Stimulated activated CD8-positive, alpha-beta memory T cell treated with anti-CD3 and anti-CD28 coated beads, Interleukin-15, amount 100 ng/mL, for 4 hours (primary cell): Measurements from ENCODE around the gene CYB5B.
"Not testable (repeated sequence)": the region's sequence is repeated elsewhere in the genome, so short reads cannot be mapped to it uniquely, and the experiment has no call there.

ENCODE experiments used
- DNase-seq, 2 donors: peaks; one replicate each; pipeline ENCODE4 v3.0.0-alpha.2; 2020; ENCODE audit warnings: low read depth in 2 of 2

CYB5B gene

DNA sequence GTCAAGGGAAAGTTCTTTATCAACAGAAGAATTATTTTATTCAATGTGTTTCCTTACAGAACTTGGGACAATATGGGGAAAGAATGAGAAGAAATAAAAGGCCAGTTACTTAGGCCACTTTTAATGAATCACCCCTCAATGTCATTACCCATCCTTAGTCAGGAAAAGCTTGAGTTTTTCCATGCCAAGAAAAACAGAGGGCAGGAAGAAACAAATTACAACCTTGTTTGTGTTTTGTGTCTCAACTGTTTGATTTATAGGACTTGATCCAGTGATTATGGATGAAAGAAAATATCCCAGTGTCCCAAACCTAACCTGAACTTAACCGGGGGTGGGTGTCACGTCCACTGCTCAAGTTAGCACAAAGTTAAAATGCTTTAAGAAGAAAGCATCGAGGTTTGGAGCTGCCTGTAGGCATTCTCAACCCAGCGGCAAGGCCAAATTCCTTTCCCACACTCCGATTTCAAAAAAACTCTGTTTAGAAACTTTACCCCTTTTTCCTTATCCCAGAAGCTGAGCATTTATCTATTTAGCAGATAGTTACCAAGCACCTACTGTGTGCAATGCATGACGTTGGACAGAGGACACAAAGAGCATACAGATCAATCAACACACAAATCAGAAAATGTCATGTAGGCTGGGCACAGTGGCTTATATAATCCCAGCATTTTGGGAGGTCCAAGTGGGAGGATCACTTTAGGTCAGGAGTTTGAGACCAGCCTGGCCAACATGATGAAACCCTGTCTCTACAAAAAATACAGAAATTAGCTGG, 14.0 kb upstream of the CYB5B start:
- no peak for DNase-seq

GRCh38 chr16:69411064-69411985, 13.1 kb upstream of the CYB5B start:
- DNase-seq = no peak

DNA sequence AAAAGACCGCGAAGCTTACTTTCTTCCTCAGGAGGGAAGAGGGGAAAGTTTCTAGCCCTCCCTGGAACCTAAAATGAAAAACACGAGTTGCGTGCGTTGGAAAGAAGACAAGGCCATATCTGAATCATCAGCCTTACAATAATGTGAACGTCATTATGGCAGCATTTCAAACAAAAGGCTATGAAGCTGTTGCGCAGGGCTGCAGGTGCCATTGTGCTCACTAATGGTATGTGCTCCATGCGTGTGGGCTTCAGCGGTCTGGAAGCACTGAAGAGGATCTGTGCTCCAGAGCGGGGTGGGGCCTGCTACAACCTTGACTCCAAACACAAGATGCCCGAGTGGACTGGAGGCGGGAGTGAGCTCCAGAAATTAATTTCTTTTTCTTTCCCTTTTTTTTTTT, 12.1 kb upstream of the CYB5B start:
- DNase-seq = no peak

DNA sequence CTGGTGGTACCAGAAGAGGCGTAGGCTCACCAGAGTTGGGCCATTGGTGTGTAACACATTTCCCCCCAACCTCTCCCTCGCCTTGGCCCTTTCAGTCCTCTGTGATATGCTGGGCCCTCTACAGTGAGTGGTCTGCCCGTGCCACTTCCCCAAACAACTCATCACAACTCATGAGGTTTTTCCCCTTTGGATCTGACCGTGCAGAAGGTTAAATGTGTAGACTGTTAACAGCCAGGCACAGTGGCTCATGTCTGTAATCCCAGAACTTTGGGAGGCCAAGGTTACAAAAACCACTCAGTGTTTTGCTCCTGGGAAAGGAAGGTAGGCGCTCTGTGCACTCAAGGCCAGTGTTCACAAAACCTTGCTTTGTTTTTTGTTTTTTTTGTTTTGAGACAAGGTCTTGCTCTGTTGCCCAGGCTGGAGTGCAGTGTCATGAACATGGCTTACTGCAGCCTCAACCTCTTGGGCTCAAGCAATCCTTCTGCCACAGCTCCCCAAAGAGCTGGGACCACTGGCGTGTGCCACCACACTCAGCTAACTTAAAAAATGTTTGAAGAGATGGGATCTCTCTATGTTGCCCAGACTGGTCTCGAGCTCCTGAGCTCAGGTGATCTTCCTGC, 11.3 kb upstream of the CYB5B start:
- no peak for DNase-seq

DNA sequence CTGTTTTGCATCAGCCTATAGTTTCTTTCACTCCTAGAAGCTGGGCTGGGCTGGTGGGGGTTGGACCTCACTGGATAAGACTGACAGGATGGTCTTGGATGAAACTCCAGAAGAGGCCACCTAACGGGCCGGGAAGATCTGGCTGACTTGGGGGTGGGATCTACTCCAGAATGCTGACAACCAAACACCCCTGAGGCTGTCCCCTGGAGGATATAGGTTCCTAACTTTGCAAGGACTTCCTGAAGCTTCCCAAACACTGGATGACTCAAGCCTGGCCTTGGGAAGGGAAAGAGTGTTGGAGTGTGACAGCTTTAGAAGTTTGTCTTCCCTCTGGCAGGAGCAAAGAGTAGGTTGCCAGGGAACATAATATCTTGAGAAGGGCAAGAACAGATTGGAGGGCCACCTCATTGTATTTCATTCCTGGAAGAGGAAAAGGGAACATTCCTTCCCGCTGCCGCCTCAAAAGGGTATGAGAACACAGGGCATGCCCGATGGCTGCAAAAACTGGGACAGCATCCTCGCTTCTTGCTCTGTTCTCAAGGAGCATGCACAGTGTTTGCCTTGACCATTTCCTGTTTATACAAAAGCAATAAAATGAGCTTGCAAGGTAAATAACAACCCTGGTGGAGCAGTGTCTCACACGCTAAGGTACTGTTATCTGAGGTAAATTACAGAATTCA, 6.8 kb upstream of the CYB5B start:
- DNase-seq = no peak

DNA sequence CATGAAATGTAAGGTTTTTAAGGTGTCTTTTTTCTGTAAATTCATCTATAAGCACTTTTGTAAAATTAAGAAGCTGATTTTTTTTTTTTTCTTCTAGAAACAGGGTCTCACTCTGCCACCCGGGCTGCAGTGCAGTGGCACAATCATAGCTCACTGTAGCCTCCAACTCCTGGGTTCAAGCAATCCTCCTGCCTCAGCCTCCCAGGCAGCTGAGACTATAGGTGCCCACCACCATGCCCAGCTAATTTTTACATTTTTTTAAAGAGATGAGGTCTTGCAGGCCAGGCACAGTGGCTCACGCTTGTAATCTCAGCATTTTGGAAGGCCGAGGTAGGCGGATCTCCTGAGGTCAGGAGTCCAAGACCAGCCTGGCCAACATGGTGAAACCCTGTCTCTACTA, 4.5 kb upstream of the CYB5B start:
- no peak for DNase-seq

GRCh38 chr16:69423189-69423588, 1.2 kb upstream of the CYB5B start:
- no peak for DNase-seq

DNA sequence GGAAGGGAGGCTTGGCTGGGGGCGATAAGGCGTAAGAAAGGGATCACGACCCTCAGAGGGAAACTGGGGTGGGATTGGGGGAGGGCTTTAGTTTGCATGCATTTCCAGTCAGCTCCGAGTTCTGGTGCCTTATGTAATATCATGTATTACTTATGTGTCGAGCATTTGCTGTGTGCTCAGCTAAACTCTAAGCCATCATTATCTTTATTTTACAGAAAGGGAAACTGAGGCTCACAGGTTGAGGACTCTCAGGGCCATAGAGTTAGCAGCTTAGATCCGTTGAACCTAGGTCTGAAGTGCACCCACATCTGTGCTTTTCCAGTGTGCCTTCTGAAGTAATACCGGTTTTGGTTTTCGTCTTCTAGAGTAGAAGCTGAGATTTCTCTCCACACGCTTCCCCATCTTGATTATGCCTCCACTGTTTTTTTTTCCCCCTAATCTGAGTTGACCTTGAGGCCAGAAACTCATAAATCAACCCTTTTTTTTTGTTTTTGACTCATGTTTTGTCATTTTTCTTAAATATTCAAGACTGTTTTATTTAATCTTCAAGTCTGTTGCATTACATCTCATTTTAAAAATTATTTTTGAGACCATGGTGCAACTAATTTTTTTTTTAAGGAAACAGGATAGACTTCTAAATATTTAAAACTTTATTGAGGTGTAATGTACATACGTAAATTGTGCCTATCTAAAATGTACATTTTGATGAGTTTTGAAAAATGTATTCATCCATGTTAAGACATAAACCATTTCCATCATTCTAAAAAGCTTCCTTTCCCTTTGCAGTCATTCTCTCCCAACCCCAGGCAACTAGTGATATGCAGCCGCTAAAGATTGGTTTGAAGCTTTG, 741 bp downstream of the CYB5B start:
- DNase-seq = no peak

DNA sequence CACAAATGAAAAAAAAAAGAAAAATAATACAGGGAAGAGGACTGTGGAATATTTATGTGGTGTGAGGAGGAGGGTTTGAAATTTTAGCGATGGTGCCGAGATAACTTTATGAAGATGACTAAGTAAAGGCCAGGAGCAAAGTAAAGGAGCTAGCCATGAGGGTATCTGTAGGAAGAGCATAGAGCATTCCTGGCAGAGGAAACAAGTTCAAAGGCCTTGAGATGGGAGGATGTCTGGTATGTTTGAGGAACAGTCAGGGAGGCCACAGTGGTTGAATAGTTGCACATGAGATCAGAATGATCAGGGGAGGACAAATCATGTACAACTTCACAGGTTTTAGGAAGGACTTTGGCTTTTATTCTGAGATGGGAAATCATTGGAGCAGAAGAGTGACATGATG, 4.2 kb downstream of the CYB5B start:
- no peak for DNase-seq

DNA sequence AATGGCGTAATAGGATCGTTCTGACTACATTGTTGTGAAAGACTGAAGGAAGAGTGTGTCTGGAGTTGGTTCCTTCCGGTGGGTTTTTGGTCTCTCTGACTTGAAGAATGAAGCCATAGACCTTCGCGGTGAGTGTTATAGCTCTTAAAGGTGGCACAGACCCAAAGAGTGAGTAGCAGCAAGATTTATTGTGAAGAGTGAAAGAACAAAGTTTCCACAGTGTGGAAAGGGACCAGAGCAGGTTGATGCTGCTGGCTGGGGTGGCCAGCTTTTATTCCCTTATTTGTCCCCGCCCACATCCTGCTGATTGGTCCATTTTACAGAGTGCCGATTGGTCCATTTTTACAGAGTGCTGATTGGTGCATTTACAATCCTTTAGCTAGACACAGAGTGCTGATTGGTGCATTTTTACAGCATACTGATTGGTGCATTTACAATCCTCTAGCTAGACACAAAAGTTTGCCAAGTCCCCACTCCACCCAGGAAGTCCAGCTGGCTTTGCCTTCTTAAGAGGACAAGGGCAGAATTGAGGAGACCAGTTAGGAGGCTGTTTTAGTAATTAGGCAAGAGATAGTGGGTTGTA, 4.7 kb downstream of the CYB5B start:
- DNase-seq = not testable (repeated sequence)

- DNase-seq = no peak
Measured at GRCh38 chr16:69431948-69432468, 7.6 kb downstream of the CYB5B start.

GRCh38 chr16:69434066-69434465, 9.6 kb downstream of the CYB5B start:
- DNase-seq = no peak

DNA sequence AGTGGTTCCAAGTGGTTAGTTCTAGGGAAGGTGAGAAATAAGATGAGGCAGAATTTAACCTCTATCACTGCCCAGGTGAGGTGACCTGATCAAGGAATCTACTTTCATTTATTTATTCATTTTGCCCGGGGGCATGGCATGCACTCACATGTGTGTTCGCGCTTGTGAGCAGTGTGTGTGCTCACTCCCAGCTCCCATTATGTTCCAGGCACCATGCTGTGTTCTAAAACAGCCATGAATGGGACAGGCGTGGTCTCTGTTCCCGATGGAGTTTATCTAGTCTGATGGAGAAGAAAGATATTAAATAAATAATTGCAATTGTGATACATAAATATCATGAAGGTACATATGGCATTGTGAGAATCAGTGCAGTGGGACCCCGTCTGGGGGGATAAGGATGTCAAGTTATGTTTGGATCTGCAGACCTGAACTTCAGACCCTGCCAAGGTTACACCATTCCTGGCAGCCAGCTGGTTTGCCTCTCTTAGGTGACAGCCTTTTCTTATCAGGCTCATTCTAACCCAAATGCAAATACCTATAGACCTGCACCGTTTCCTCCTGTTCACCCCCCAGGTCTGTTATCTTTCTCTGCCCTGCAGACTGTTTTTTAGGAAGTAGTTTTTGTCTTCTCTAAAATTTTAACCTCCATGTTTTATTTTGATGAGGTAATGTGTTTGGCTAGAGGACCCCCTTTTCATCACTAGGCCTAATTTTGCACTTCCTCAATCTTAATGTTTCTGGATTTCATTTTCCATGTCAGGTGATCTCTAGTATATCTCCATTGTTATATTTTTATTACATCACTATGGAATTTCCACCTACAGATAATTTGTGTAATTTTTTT, 11.8 kb downstream of the CYB5B start:
- DNase-seq = no peak

GRCh38 chr16:69436896-69437295, 12.5 kb downstream of the CYB5B start:
- no peak for DNase-seq

DNA sequence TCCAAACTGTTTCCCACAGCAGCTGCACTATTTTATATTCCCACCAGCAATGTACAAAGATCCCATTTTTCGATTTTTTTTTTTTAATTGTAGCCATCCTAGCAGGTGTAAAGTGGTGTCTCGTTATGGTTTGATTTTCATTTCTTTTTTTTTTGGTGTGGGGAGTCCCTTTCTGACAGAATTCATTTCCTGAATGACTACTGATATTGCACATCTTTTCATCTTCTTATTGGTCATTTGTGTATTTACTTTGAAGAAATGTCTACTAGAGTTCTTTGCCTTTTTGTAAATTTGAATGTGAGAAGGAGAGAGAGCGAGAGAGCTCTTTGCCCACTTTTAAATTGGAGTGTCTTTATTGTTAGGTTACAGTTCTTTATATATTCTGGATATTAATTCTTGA, 14.0 kb downstream of the CYB5B start:
- no peak for DNase-seq

- DNase-seq = no peak
Measured at GRCh38 chr16:69440250-69440649, 15.8 kb downstream of the CYB5B start.

DNA sequence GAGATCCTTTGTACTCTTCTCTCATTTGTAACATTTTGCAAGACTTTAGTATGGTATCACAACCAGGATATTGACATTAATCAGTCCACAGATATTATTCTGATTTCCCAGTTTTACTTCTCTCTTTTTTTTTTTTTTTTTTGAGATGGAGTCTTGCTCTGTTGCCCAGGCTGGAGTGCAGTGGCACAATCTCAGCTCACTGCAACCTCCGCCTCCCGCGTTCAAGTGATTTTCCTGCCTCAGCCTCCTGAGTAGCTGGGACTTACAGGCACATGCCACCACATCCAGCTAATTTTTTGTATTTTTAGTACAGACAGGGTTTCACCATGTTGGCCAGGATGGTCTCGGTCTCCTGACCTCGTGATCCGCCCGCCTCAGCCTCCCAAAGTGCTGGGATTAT, 16.6 kb downstream of the CYB5B start:
- DNase-seq = not testable (repeated sequence)

GRCh38 chr16:69443927-69444631, 19.7 kb downstream of the CYB5B start:
- no peak for DNase-seq
